ENCODE measurements around the gene TENT5C.
A peak's percentile ranks its signal among the peaks of the same experiment; 100 is the strongest.

The TENT5C gene

DNA sequence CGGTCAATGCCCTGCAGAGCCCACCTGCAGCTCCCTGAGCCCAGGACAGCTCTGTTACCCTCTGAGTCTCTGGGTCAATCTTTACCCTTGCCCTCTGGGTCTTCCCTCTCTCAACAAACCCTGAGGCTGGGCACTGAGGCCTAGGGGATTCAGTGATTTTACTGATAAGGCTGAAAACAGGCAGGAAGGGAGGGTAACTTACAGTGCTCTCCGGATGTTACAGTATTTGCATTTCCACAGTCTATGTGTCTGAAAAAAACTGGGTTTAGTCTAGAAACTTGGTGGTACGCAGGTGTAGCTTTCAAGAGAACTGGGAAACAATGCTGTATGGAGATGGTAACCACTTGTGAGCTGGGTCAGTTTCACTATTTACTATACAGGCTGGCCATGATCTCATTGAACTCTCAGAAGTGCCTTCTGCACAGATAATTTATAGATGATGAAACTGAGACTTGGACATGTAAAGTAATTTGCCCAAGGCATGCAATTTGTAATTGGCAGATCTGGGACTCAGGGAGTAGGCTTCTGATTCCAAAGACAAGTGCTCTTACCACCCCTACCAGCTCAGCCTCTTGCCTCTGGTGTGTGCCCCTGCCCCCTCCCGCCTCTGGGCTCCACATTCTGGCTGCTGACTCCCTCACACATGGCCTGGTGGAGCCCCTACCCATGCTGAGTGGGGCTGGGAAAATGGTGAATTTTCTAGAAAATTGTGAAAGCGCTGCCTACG lies 48.8 kb downstream of the TENT5C start:
- DNase-seq (ENCODE audit: low read depth in 2 of 2, low spot score in 1 of 2), result no peak

- DNase-seq (ENCODE audit: low read depth in 2 of 2, low spot score in 1 of 2), result no peak
Measured at GRCh38 chr1:117655220-117655577, 49.4 kb downstream of the TENT5C start.

GRCh38 chr1:117656202-117656641 lies 50.4 kb downstream of the TENT5C start:
- peak; percentile 34 to 63 for DNase-seq (ENCODE audit: low read depth in 2 of 2, low spot score in 1 of 2)

DNA sequence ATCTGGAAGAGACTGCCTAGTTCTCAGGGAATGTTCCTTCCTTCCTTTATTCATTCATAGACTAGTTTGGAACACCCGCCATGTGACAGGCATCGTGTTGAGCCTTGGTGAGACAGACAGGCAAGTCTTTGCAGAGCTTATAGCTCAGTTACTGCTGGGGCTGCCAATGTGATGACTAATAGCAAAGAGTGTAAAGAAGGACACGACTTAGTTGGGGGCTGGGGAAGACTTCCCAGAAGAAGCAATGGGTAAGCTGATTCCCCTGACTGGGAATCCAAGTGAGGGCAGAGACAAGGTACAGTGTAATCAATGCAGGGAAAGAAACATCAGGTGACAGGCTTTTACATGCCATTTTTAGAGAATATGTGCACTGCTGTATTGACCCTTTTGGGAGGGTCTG lies 51.2 kb downstream of the TENT5C start:
- no peak for DNase-seq (ENCODE audit: low read depth in 2 of 2, low spot score in 1 of 2)

DNA sequence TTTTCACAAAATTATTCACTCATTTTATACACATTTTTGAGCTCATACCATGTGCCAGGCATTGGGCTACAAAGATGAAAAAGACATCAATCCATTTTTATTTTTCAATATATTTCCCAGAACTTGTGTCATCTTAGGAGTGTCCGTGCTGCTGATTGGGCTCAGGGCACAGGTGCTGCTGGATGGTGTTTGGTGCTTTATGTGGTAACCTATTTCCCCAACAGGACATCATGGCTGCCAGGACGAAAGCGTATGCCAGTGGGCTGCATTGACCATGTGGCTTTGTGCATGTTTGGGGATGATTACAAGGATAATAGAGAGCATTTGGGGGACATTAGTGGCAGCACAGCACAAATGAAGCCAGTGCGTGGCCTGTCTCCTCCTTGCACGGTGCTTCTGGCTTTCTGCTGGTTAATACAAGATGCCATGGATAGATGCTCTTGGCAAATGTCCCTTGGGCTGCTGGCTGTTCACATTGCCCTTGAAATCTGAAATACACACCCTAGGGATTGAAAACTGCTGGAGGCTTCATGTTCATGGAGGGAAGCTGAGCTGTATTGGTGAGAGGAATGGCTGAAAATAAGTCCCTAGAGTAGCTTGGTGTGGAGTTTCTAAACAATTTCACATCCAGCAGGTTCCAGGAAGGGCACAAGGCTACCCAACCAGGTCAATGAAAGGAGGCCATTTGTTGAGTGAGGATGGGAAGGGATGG lies 52.3 kb downstream of the TENT5C start:
- DNase-seq (ENCODE audit: low read depth in 2 of 2, low spot score in 1 of 2), result no peak

DNA sequence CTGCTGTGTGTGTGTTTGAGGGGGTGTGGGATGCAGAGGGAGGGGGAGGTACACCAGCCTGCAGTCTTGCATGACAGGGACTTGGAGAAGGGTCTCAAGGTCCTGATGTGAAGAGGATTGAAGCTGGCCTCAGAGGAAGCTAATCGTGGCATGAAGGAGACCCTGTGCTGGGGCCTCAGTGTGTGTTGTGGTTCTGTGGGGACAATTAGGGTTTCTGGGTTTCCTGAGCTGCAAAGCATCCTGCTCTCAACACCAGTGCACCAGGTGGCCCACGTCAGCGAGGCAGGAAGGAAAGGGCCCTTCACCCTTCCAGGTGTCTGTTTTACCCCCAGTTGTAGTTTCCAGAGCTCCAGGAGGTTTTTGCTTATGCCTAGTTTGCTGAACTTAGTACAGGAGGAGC lies 52.8 kb downstream of the TENT5C start:
- no peak for DNase-seq (ENCODE audit: low read depth in 2 of 2, low spot score in 1 of 2)

- DNase-seq (ENCODE audit: low read depth in 2 of 2, low spot score in 1 of 2), result no peak
Measured at GRCh38 chr1:117659550-117660270, 53.9 kb downstream of the TENT5C start.

GRCh38 chr1:117660271-117660965 lies 54.6 kb downstream of the TENT5C start:
- no peak for DNase-seq (ENCODE audit: low read depth in 2 of 2, low spot score in 1 of 2)

DNA sequence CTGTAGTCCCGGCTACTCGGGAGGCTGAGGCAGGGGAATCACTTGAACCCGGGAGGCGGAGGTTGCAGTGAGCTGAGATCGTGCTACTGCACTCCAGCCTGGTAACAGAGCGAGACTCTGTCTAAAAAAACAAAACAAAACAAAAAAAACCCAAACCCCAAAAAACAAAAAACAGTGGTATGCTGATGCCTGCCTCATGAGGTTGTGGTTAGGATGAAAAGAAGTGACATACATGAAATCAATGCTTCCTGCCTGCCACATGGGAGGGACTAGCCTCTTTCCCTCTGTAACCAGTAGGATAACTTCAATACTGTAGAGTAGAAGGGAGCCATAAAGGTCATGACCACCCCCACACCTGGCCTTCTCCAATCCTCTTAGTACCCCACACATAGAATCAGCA lies 55.2 kb downstream of the TENT5C start:
- no peak for DNase-seq (ENCODE audit: low read depth in 2 of 2, low spot score in 1 of 2)

- no peak for DNase-seq (ENCODE audit: low read depth in 2 of 2, low spot score in 1 of 2)
Measured at GRCh38 chr1:117662667-117663066, 56.8 kb downstream of the TENT5C start.

- no peak for DNase-seq (ENCODE audit: low read depth in 2 of 2, low spot score in 1 of 2)
Measured at GRCh38 chr1:117663156-117663902, 57.5 kb downstream of the TENT5C start.

DNA sequence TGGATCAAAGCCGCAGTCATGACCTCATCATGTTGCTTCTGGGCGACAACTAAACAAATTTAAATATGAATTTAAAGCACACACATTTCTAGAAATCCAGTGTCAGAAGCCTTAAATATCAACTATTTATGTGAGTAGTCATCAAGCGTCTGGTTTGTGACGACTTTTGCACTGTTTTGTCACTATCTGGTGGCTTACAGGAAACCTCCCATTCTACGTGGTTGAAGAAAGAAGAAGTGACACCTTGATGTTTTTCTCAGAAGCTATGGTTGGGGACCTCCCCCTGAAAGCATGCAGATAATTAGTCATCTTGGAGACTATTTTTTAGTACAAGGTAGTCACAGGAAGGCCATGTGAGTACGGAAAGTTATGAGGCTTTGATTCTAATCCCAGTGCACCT lies 58.5 kb downstream of the TENT5C start:
- DNase-seq (ENCODE audit: low read depth in 2 of 2, low spot score in 1 of 2), result peak in 1 of 2 donors; percentile 24

- DNase-seq (ENCODE audit: low read depth in 2 of 2, low spot score in 1 of 2), result no peak
Measured at GRCh38 chr1:117665556-117666270, 59.9 kb downstream of the TENT5C start.

DNA sequence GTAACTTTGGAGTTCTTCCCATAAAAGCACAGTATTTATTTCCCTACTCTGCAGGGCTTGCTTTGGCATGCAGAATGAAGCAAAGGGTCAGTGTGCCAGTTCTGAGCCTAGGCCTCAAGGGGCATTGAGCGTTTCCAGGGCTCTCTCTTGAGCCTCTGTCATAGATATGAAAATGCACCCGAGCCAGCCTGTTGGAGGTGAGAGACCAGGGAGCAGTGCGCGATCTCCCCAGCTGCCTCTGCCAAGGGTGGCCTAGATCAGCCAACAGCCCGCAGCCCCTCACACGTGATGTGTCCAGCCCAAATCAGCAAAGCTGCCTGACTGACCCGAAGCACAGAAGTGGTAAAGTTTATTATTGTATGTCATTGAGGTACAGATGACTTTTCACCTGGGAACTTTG lies 63.7 kb downstream of the TENT5C start:
- no peak for DNase-seq (ENCODE audit: low read depth in 2 of 2, low spot score in 1 of 2)

GRCh38 chr1:117670976-117671780 lies 65.3 kb downstream of the TENT5C start:
- DNase-seq (ENCODE audit: low read depth in 2 of 2, low spot score in 1 of 2), result no peak

GRCh38 chr1:117671781-117672501 lies 66.1 kb downstream of the TENT5C start:
- DNase-seq (ENCODE audit: low read depth in 2 of 2, low spot score in 1 of 2), result no peak

GRCh38 chr1:117672756-117673155 lies 66.9 kb downstream of the TENT5C start:
- no peak for DNase-seq (ENCODE audit: low read depth in 2 of 2, low spot score in 1 of 2)

DNA sequence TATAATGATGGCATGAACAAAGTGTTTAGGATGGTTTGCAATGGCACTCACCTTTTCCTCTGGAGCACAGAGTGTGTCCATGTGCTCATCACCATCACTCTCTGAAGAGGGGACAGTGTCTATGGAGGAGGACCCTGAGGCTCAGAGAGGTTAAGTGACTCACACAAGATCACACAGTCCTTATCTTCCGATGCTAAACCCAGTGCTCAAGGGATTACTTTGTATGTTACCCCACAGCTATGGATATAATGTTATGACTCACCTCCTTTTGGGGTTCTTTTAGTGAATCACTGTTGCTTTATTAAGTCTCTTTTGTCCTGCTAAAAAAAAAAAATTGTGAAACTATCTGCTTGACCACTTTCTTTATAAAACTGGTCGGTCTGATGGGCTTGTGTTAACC lies 67.6 kb downstream of the TENT5C start:
- no peak for DNase-seq (ENCODE audit: low read depth in 2 of 2, low spot score in 1 of 2)
